K562 (cell line): ENCODE data around the gene ETS2. TPM values are rescaled to one million over a fixed set of nuclear protein-coding genes. Genes with fewer than 3 reads are reported as not detected.

ENCODE experiments used
- ARNT ChIP-seq, 2 experiments: fragments of 450-650 bp; IDR thresholded peaks; 2 replicates each; pipeline ENCODE4 v1.6.1; 2016; ENCODE audit warnings: mild to moderate bottlenecking in 1 of 2
- DDX20 ChIP-seq: fragments of 450-650 bp; IDR thresholded peaks from 2 replicates; pipeline ENCODE4 v1.6.1; 2016; ENCODE audit warnings: missing genetic modification characterization, low read depth, mild to moderate bottlenecking, missing compliant biosample characterization, moderate library complexity
- ELF4 ChIP-seq: fragments of 450-650 bp; formaldehyde crosslinking; IDR thresholded peaks from 2 replicates; pipeline ENCODE4 v1.4.0; 2022; ENCODE audit warnings: missing genetic modification characterization
- GTF2E2 ChIP-seq: fragments of 200-800 bp; sonication (Bioruptor generic); IDR thresholded peaks from 2 replicates; pipeline ENCODE4 v1.6.1; 2016; ENCODE audit warnings: missing genetic modification characterization, missing compliant biosample characterization
- HDAC8 ChIP-seq: fragments of 450-650 bp; IDR thresholded peaks from 2 replicates; pipeline ENCODE4 v1.6.1; 2016; ENCODE audit warnings: mild to moderate bottlenecking, missing genetic modification characterization, moderate library complexity, missing compliant biosample characterization
- JUNB ChIP-seq: fragments of 450-650 bp; formaldehyde crosslinking; conservative IDR thresholded peaks from 2 replicates; pipeline ENCODE4 v1.4.0; 2020; ENCODE audit warnings: mild to moderate bottlenecking
- JUND ChIP-seq, 2 experiments: IDR thresholded peaks; 2 replicates in 1 of 2; 3 replicates in 1 of 2; pipeline ENCODE4 v1.6.1; 2011; ENCODE audit warnings: borderline replicate concordance in 2 of 2, low read depth in 2 of 2, low read length in 2 of 2, improper control_type of control experiment in 1 of 2, missing biosample characterization in 1 of 2, missing genetic modification characterization in 1 of 2, missing genetic modification reagents in 1 of 2
- MBD2 ChIP-seq: sonication (generic); IDR thresholded peaks from 2 replicates; pipeline ENCODE4 v1.6.1; 2016; ENCODE audit warnings: low read depth, borderline replicate concordance
- MTA3 ChIP-seq: fragments of 450-650 bp; formaldehyde crosslinking; IDR thresholded peaks from 2 replicates; pipeline ENCODE4 v1.6.1; 2017; ENCODE audit warnings: mild to moderate bottlenecking, borderline replicate concordance
- NFIC ChIP-seq: fragments of 450-650 bp; IDR thresholded peaks from 2 replicates; pipeline ENCODE4 v1.6.1; 2017; ENCODE audit warnings: mild to moderate bottlenecking, inconsistent platforms
- NRF1 ChIP-seq, 2 experiments: fragments of 450-650 bp; IDR thresholded peaks in 1 of 2; conservative IDR thresholded peaks in 1 of 2; 2 replicates each; pipeline ENCODE4 v1.6.1; 2014; ENCODE audit warnings: mild to moderate bottlenecking in 2 of 2
- OTX1 ChIP-seq: fragments of 450-650 bp; formaldehyde crosslinking; IDR thresholded peaks from 2 replicates; pipeline ENCODE4 v1.4.0; 2022; ENCODE audit warnings: mild to moderate bottlenecking
- SREBF2 ChIP-seq: sonication (generic); formaldehyde crosslinking; IDR thresholded peaks from 2 replicates; pipeline ENCODE4 v1.4.0; 2020; ENCODE audit warnings: mild to moderate bottlenecking, missing genetic modification reagents
- STAG1 ChIP-seq: sonication (generic); formaldehyde crosslinking; IDR thresholded peaks from 2 replicates; pipeline ENCODE4 v1.5.0; 2020; ENCODE audit warnings: missing genetic modification reagents, borderline replicate concordance
- TAF1 ChIP-seq: IDR thresholded peaks from 2 replicates; pipeline ENCODE4 v1.6.1; 2011; ENCODE audit warnings: mild to moderate bottlenecking, low read length, moderate library complexity; ENCODE audit not compliant: insufficient read depth, control insufficient read depth, severe bottlenecking; ENCODE audit errors: extremely low read depth
- TEAD1 ChIP-seq, 2 experiments: fragments of 450-650 bp in 1 of 2; sonication (generic) in 1 of 2; formaldehyde crosslinking; IDR thresholded peaks; 2 replicates each; pipeline versions ENCODE4 v1.4.0 to v1.8.0; 2020 to 2022; ENCODE audit warnings: mild to moderate bottlenecking in 2 of 2, missing genetic modification reagents in 1 of 2
- THRA ChIP-seq: fragments of 450-650 bp; IDR thresholded peaks from 2 replicates; pipeline ENCODE4 v1.6.1; 2017; ENCODE audit warnings: mild to moderate bottlenecking, moderate library complexity
- ZBTB9 ChIP-seq: fragments of 450-650 bp; formaldehyde crosslinking; IDR thresholded peaks from 2 replicates; pipeline ENCODE4 v1.4.0; 2020; ENCODE audit warnings: mild to moderate bottlenecking, moderate library complexity
- ZNF175 ChIP-seq: fragments of 200-800 bp; sonication (Bioruptor generic); IDR thresholded peaks from 2 replicates; pipeline ENCODE4 v1.6.1; 2016; ENCODE audit warnings: low read depth, mild to moderate bottlenecking, missing genetic modification characterization, missing compliant biosample characterization
- ZNF274 ChIP-seq: IDR thresholded peaks from 2 replicates; pipeline ENCODE4 v1.6.1; 2011; ENCODE audit warnings: low read depth, mild to moderate bottlenecking, low read length, moderate library complexity, borderline replicate concordance
- ZNF316 ChIP-seq: fragments of 450-650 bp; IDR thresholded peaks from 2 replicates; pipeline ENCODE4 v1.6.1; 2016
- ZNF766 ChIP-seq: fragments of 200-800 bp; sonication (Bioruptor generic); conservative IDR thresholded peaks from 2 replicates; pipeline ENCODE4 v1.6.1; 2016; ENCODE audit warnings: missing genetic modification characterization, missing compliant biosample characterization
- ZZZ3 ChIP-seq: fragments of 450-650 bp; IDR thresholded peaks from 2 replicates; pipeline ENCODE4 v1.6.1; 2016; ENCODE audit warnings: antibody characterized with exemption, mild to moderate bottlenecking, moderate library complexity
- polyA plus RNA-seq, 8 experiments: library from polyadenylated mRNA; depleted of rRNA in 4 of 8; stranded (reverse) in 5 of 8; unstranded in 3 of 8; fragments of >200 nt; fragmentation: Nextera tagmentation in 2 of 8; fragmentation: Illumina TruSeq in 1 of 8; extraction: Ambion mirVana in 2 of 8; extraction: Trizol in 1 of 8; gene quantifications; 2 replicates each; pipeline versions ENCODE4 v1.2.1 to v1.2.3, GENCODE V29; 2011 to 2014; ENCODE audit warnings: inconsistent platforms in 1 of 8, missing spikeins in 1 of 8
- total RNA-seq, 7 experiments: library from RNA; depleted of rRNA in 6 of 7; stranded (reverse); fragments of >200 nt in 6 of 7; fragmentation: Illumina TruSeq in 2 of 7; extraction: Trizol in 2 of 7; gene quantifications; 2 replicates each; pipeline versions ENCODE4 v1.2.1 to v1.2.3, GENCODE V29; 2011 to 2021; ENCODE audit warnings: low replicate concordance in 1 of 7
- TF ChIP-seq, protein P1 (sequence below), 2 experiments: fragments of 450-650 bp in 1 of 2; sonication (generic) in 1 of 2; formaldehyde crosslinking in 1 of 2; IDR thresholded peaks in 1 of 2; conservative IDR thresholded peaks in 1 of 2; 2 replicates each; pipeline versions ENCODE4 v1.6.1 to v1.8.1; 2016 to 2023; ENCODE audit warnings: mild to moderate bottlenecking in 2 of 2, moderate library complexity in 2 of 2, inconsistent platforms in 1 of 2, missing genetic modification reagents in 1 of 2
- TF ChIP-seq, protein P2 (sequence below): fragments of 450-650 bp; formaldehyde crosslinking; IDR thresholded peaks from 2 replicates; pipeline ENCODE4 v1.4.0; 2022; ENCODE audit warnings: missing genetic modification characterization

The ETS2 gene
- total and polyA plus RNA-seq, 9 of the 15 experiments (the other 6 are each of a cell fraction or from before 2014, with no cell fraction given): 1.7 to 24.4 (median 12.2) TPM

GRCh38 chr21:38804789-38805327 is 871 bp upstream of the ETS2 start (continued):
- TF ChIP-seq OTX1 (CRISPR knock-in tag) (no peak), JUND (IDR thresholded peaks at IDR 0.05; ENCODE audit: borderline replicate concordance, low read depth, low read length) (no peak), JUND (tag; IDR thresholded peaks at IDR 0.05; ENCODE audit: borderline replicate concordance, low read depth, low read length) (peak; percentile 16; the same call in 2 of the 3 replicates), ZNF766 (CRISPR knock-in tag) (no peak), ZBTB9 (no peak), ZNF274 (no peak), DDX20 (tag) (no peak), HDAC8 (tag) (no peak), ZZZ3 (no peak), THRA (no peak), NRF1 (conservative IDR thresholded peaks at IDR 0.05 in 1 of 2, IDR thresholded peaks at IDR 0.05 in 1 of 2) (no peak), TAF1 (no peak), ARNT (IDR thresholded peaks at IDR 0.05) (no peak), ZNF175 (CRISPR knock-in tag) (no peak), JUNB (CRISPR knock-in tag) (no peak), ZNF316 (no peak), MTA3 (0 out of 2 replicates have a peak, but pooled peaks have one; percentile 18), SREBF2 (CRISPR knock-in tag) (no peak), MBD2 (no peak), ELF4 (CRISPR knock-in tag) (no peak), STAG1 (CRISPR knock-in tag) (0 out of 2 replicates have a peak, but pooled peaks have one; percentile 45), NFIC (peak; percentile 18; the same call in 1 of the 2 replicates), TEAD1 (CRISPR knock-in tag; IDR thresholded peaks at IDR 0.05) (no peak), GTF2E2 (tag) (no peak)
- TF ChIP-seq, protein P1, sequence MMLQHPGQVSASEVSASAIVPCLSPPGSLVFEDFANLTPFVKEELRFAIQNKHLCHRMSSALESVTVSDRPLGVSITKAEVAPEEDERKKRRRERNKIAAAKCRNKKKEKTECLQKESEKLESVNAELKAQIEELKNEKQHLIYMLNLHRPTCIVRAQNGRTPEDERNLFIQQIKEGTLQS (IDR thresholded peaks at IDR 0.05): no peak
- TF ChIP-seq, protein P1 (CRISPR knock-in tag; conservative IDR thresholded peaks at IDR 0.05): no peak
- TF ChIP-seq, protein P2, sequence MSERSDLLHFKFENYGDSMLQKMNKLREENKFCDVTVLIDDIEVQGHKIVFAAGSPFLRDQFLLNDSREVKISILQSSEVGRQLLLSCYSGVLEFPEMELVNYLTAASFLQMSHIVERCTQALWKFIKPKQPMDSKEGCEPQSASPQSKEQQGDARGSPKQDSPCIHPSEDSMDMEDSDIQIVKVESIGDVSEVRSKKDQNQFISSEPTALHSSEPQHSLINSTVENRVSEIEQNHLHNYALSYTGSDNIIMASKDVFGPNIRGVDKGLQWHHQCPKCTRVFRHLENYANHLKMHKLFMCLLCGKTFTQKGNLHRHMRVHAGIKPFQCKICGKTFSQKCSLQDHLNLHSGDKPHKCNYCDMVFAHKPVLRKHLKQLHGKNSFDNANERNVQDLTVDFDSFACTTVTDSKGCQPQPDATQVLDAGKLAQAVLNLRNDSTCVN (CRISPR knock-in tag): no peak
